HG03108 (cell line): ENCODE results near the gene PRR7.

ENCODE experiments used
- ATAC-seq: cut with Tn5 transposase; IDR thresholded peaks from one replicate; pipeline ENCODE4 v1.9.1; 2021; ENCODE audit warnings: moderate library complexity; ENCODE audit not compliant: unreplicated experiment

Gene PRR7

GRCh38 chr5:177423671-177424070 is 22.9 kb upstream of the PRR7 start:
- ATAC-seq = no peak

- ATAC-seq = no peak
Observed at GRCh38 chr5:177425196-177425800, 21.3 kb upstream of the PRR7 start.

GRCh38 chr5:177425801-177426565 is 20.6 kb upstream of the PRR7 start:
- peak; percentile 75 for ATAC-seq

- ATAC-seq = peak; percentile 3
Observed at GRCh38 chr5:177426566-177427210, 19.9 kb upstream of the PRR7 start, which contains the start of gene GRK6. Gene GRK6 (plus strand): TSS chr5:177426676. CDS start chr5:177426846, 170 bp downstream.

- ATAC-seq = no peak
Observed at GRCh38 chr5:177427211-177427822, 19.3 kb upstream of the PRR7 start.

GRCh38 chr5:177427919-177428573 is 18.6 kb upstream of the PRR7 start:
- no peak for ATAC-seq

GRCh38 chr5:177428574-177429217 is 17.9 kb upstream of the PRR7 start:
- ATAC-seq = no peak

- no peak for ATAC-seq
Observed at GRCh38 chr5:177429248-177430040, 17.2 kb upstream of the PRR7 start.

- no peak for ATAC-seq
Observed at GRCh38 chr5:177430140-177430951, 16.3 kb upstream of the PRR7 start.

- ATAC-seq = no peak
Observed at GRCh38 chr5:177430972-177431316, 15.7 kb upstream of the PRR7 start.

GRCh38 chr5:177431317-177432142 is 15.1 kb upstream of the PRR7 start:
- peak; percentile 44 for ATAC-seq

GRCh38 chr5:177432143-177432838 is 14.3 kb upstream of the PRR7 start:
- ATAC-seq = no peak

- no peak for ATAC-seq
Observed at GRCh38 chr5:177432839-177433657, 13.6 kb upstream of the PRR7 start.

GRCh38 chr5:177433658-177434217 is 12.9 kb upstream of the PRR7 start:
- ATAC-seq = no peak

GRCh38 chr5:177434437-177434836 is 12.2 kb upstream of the PRR7 start:
- ATAC-seq = no peak

- ATAC-seq = no peak
Observed at GRCh38 chr5:177434942-177435738, 11.5 kb upstream of the PRR7 start.
